LHCN-M2 (cell line): Measurements from ENCODE around the gene SYMPK. TPM values are rescaled to one million over a fixed set of nuclear protein-coding genes. Genes with fewer than 3 reads are reported as not detected.
A peak's percentile ranks its signal among the peaks of the same experiment; 100 is the strongest.

ENCODE experiments used
- DNase-seq: peaks from one replicate; pipeline ENCODE4 v3.0.0-alpha.2; 2012; ENCODE audit warnings: low read depth
- total RNA-seq: library from RNA; depleted of rRNA; stranded (reverse); fragments of >200 nt; gene quantifications from 2 replicates; pipeline ENCODE4 v1.2.3, GENCODE V29; 2014

SYMPK gene
- total RNA-seq, 1 experiment from 2014 or later = 35.9 TPM

GRCh38 chr19:45825263-45825605 lies 37.7 kb downstream of the SYMPK start:
- no peak for DNase-seq

GRCh38 chr19:45824531-45825262 lies 38.2 kb downstream of the SYMPK start:
- DNase-seq = no peak

GRCh38 chr19:45824041-45824471 lies 38.9 kb downstream of the SYMPK start:
- DNase-seq = no peak

- DNase-seq = no peak
Observed at GRCh38 chr19:45823182-45823581, 39.8 kb downstream of the SYMPK start.

- no peak for DNase-seq
Observed at GRCh38 chr19:45822716-45823115, 40.2 kb downstream of the SYMPK start.

- no peak for DNase-seq
Observed at GRCh38 chr19:45821570-45821969, 41.4 kb downstream of the SYMPK start.

- DNase-seq = no peak
Observed at GRCh38 chr19:45821103-45821521, 41.8 kb downstream of the SYMPK start.

GRCh38 chr19:45820413-45821102 lies 42.4 kb downstream of the SYMPK start:
- no peak for DNase-seq

GRCh38 chr19:45819769-45820168 lies 43.2 kb downstream of the SYMPK start:
- DNase-seq = no peak

GRCh38 chr19:45817725-45818301 lies 45.1 kb downstream of the SYMPK start:
- DNase-seq = no peak

GRCh38 chr19:45817010-45817724 lies 45.8 kb downstream of the SYMPK start:
- DNase-seq = peak; percentile 88

GRCh38 chr19:45816236-45817009 lies 46.5 kb downstream of the SYMPK start:
- DNase-seq = no peak

- DNase-seq = no peak
Observed at GRCh38 chr19:45815481-45816216, 47.3 kb downstream of the SYMPK start.

GRCh38 chr19:45814851-45815480 lies 48.0 kb downstream of the SYMPK start, which contains the start of gene RSPH6A:
Gene RSPH6A (minus strand): TSS chr19:45815308. CDS start chr19:45815176, 132 bp downstream.
- DNase-seq = no peak

GRCh38 chr19:45814166-45814780 lies 48.7 kb downstream of the SYMPK start:
- DNase-seq = no peak

- DNase-seq = no peak
Observed at GRCh38 chr19:45812297-45812696, 50.6 kb downstream of the SYMPK start.

- peak; percentile 87 for DNase-seq
Observed at GRCh38 chr19:45809643-45810159, 53.2 kb downstream of the SYMPK start.

GRCh38 chr19:45805719-45806118 lies 57.2 kb downstream of the SYMPK start:
- DNase-seq = no peak

- no peak for DNase-seq
Observed at GRCh38 chr19:45804959-45805230, 58.1 kb downstream of the SYMPK start.
